SK-MEL-5 (cell line): Measurements from ENCODE around the gene NSD2. TPM values are rescaled to one million over a fixed set of nuclear protein-coding genes. Genes with fewer than 3 reads are reported as not detected.

Experiments used
- DNase-seq: peaks from one replicate; pipeline ENCODE4 v3.0.0-alpha.2; 2016; ENCODE audit warnings: low read depth, low spot score
- in situ Hi-C: cut with HindIII; loops from 2 replicates; pipeline ENCODE4 v1.10.0; 2016; ENCODE audit warnings: low sequenced_read_pairs, high pct_unique_total_duplicates, low pct_unique_long_range_greater_than_20kb
- total RNA-seq: library from RNA; depleted of rRNA; stranded (reverse); fragments of >200 nt; shearing (Covaris generic); gene quantifications from 2 replicates; pipeline ENCODE4 v1.2.3, GENCODE V29; 2014

Gene NSD2
- total RNA-seq, 1 experiment from 2014 or later: 24.8 TPM

- DNase-seq: no peak
- in situ Hi-C loops: no loop called here
These were observed 112.1 kb downstream of the NSD2 start for GRCh38 chr4:1983053-1983845.

GRCh38 chr4:1983846-1984405, 112.7 kb downstream of the NSD2 start:
- in situ Hi-C loops: no loop called here

GRCh38 chr4:1984406-1985191, 113.4 kb downstream of the NSD2 start:
- no peak for DNase-seq
- in situ Hi-C loops: no loop called here

More at GRCh38 chr4:1983846-1984405, 112.7 kb downstream of the NSD2 start:
- no peak for DNase-seq

GRCh38 chr4:1985294-1985693, 114.1 kb downstream of the NSD2 start:
- no peak for DNase-seq
- in situ Hi-C loops: no loop called here

- no peak for DNase-seq
- in situ Hi-C loops: no loop called here
These were observed 114.8 kb downstream of the NSD2 start for GRCh38 chr4:1985780-1986577.

- in situ Hi-C loops: no loop called here
- DNase-seq: no peak
These were observed 115.5 kb downstream of the NSD2 start for GRCh38 chr4:1986578-1987210.

GRCh38 chr4:1987296-1987695, 116.1 kb downstream of the NSD2 start:
- in situ Hi-C loops: no loop called here
- DNase-seq: no peak

GRCh38 chr4:1987721-1988326, 116.6 kb downstream of the NSD2 start:
- in situ Hi-C loops: no loop called here
- no peak for DNase-seq

- DNase-seq: no peak
- in situ Hi-C loops: no loop called here
These were observed 117.1 kb downstream of the NSD2 start for GRCh38 chr4:1988327-1988724.

GRCh38 chr4:1989533-1990347, 118.5 kb downstream of the NSD2 start:
- DNase-seq: no peak
- in situ Hi-C loops: no loop called here

GRCh38 chr4:1990348-1990645, 119.1 kb downstream of the NSD2 start:
- in situ Hi-C loops: no loop called here
- DNase-seq: no peak

GRCh38 chr4:1990676-1991075, 119.5 kb downstream of the NSD2 start:
- in situ Hi-C loops: no loop called here
- no peak for DNase-seq

- in situ Hi-C loops: no loop called here
- DNase-seq: no peak
These were observed 119.9 kb downstream of the NSD2 start for GRCh38 chr4:1991087-1991486.

- no peak for DNase-seq
- in situ Hi-C loops: no loop called here
These were observed 120.6 kb downstream of the NSD2 start for GRCh38 chr4:1991596-1992434.

- in situ Hi-C loops: no loop called here
- DNase-seq: no peak
These were observed 121.4 kb downstream of the NSD2 start for GRCh38 chr4:1992468-1993168.
